Measurements from ENCODE around the gene ZNF670.
"Not testable (repeated sequence)": the region's sequence is repeated elsewhere in the genome, so short reads cannot be mapped to it uniquely, and the experiment has no call there.

The ZNF670 gene

DNA sequence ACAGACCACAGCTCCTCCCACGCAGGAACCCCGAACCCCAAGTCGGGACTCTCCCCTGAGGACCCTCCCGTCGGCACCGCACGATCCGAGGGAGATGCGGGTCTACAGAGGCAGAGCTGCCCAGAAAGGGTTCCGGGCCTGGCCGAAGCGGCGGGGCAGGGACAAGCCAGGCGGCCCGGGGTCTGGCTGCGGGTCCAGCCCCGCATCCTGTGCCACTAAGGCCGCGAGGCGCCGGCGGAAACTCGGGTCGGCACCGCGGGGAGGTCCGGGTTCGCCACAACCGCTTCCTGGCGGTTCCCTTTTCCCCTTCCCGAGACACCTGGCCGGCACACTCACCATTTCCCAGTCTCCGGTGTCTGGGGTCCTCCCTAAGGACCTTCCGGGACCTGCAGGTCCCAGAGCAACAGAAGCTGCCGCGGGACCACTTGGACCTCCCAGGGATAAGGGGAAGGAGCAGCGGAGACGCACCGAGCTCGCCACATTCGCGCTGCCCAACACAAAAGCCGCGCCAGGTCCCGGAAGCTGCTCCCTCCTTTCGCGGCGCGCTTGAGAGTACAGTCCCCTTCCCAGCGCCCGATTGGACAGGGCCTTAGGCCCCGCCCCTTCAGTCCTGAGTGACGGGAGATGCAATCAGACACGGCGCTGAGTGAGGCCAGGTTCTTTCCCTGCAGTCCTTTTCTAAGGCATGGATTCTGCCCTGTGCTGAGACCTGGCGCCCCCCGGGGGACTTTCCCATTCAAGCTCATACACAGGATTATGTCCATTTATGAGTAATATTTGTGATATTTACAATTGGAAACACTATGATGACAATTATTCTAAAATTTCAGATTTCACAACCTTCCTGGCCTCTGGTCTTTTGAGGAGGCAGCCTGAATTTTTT, at the start of gene ZNF670:
TSS of gene ZNF670 (minus strand) at position 554 of the 883 bp plus-strand sequence. CDS start at position 339, 215 bp downstream.
- FAIRE-seq (peak; percentile 78), DNase-seq (ENCODE audit: insufficient read length, low spot score) (peak; percentile 87)
- TF ChIP-seq POLR2A (IDR thresholded peaks at IDR 0.05; ENCODE audit: low read depth, low read length): peak; percentile 71

DNA sequence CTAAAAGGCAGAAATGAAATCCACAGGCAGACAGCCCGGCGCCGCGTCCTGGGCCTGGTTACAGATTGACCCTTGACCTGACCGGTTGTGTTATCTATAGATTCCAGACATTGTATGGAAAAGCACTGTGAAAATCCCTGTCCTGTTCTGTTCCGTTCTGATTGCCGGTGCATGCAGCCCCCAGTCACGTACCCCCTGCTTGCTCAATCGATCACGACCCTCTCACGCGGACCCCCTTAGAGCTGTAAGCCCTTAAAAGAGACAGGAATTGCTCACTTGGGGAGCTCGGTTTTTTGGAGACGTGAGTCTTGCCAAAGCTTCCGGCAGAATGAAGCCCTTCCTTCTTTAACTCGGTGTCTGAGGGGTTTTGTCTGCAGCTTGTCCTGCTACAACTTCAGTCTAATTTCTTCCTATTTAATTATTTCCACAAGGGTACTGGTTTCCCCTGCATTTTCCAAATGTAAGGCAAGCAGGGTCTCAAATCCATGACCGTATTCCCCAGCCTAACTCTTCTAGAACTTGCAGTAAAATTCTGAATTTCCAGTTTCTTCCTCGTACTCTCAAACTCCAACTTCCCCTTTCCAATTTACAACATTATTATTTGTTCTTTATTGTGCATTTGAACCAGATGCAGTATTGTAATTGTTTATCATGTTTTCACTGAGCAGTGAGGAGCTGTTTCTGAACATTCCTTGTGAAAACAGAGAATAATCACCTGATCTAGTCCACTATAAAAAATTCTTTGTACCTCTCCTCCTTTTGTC, 49.1 kb upstream of the ZNF670 start:
- not testable (repeated sequence) for DNase-seq (ENCODE audit: insufficient read length, low spot score); FAIRE-seq

DNA sequence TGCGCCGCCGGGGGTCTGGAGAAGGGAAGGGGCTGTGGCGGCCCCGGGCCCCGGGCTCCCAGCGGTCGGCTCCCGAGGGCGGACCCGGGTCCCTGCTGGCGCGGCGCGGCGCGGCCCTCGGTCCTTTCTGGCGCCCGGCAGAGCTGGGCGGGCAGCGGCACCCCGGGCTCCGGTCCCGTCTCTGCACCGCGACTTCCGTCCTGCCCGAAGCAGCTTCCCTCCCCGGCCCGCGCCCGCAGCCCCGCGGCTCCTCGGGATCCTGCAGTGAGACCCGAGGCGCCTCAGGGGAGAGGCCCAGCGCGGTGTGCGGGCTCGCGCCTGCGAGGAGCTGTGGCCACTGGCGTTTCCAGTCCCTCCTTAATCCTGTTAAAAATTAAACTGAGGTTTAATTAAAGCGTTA, 48.0 kb upstream of the ZNF670 start:
- FAIRE-seq; DNase-seq (ENCODE audit: insufficient read length, low spot score): not testable (repeated sequence)

DNA sequence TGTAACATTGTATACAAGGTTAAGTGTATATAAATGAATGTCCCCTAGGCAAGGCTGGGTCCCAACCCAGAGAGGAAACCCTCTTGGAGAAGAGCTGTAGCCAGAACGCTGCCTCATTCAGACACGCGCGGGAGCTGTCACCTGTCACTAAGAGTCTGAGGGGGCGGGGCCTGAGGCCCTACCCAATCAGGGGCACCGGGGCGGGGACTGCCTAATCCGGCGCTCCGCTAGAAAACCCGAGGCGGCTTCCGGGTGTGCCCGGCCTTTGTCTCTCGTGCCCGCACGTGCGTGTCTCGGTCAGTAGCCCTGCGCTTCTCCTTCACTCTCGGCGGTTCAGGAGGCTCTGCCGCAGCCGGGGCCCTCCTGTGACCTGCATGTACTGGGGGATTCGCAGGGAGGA, 47.6 kb upstream of the ZNF670 start:
- peak; percentile 52 for FAIRE-seq
- DNase-seq (ENCODE audit: insufficient read length, low spot score): not testable (repeated sequence)

DNA sequence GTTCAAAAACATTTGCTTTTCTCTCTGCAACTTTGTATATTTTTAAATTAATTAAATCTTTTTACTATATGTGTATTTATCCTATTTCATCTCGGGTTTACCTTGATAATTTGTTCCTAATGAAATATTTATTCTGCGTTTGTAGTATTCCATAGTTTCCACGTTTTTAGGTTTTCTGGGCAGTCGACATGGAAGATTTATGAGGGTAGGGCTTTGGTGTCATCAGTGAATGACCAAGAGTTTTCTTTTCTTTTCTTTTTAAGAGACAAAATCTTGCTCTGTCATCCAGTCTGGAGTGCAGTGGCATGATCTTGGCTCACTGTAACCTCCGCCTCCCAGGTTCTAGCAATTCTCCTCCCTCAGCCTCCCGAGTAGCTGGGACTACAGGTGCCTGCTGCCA, 42.8 kb upstream of the ZNF670 start:
- FAIRE-seq (no peak), DNase-seq (ENCODE audit: insufficient read length, low spot score) (no peak)
- TF ChIP-seq POLR2A (IDR thresholded peaks at IDR 0.05; ENCODE audit: low read depth, low read length): no peak

DNA sequence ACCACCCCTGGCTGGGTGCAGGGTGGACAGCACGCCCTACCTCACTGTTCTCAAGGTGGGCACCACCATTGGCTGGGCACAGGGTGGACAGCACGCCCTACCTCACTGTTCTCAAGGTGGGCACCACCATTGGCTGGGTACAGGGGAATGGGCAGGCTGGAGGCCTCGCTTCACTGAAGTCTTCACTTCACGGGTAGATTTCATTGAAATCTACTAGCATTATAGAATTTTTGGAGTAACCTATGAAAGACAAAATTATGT, 41.7 kb upstream of the ZNF670 start:
- not testable (repeated sequence) for FAIRE-seq; DNase-seq (ENCODE audit: insufficient read length, low spot score)

DNA sequence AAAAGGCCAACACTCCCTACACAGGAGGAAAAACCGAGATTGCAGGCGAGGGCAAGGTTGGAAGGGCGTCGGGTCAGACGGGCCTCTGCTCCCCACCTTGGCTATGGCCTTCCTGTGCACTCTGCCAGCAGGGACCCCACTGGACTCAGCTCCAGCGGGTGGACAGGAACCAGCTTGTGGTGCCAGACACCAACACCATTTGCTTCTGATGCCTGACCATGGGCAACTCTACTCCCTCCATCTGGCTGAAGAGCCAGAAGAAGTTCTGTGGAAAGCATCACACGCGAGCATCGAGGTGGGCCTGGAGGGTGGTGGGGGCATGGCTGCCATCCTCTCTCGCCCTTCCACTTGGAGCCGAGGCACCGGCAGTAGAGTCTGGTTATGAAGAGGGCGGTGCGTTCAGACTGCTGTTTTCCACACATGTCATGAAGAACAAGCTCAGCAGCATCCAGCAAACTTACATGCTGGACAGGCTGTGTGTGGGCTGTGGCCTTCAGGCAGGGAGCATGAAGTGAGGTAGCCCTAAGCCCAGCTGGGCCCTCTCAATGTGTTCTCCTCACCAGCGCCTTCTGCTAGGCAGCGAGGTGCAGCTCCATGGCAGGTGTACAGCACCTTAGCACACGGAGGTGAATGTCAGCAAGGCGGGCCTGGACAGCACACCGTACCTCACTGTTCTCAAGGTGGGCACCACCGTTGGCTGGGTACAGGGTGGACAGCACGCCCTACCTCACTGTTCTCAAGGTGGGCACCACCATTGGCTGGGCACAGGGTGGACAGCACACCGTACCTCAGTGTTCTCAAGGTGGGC, 41.2 kb upstream of the ZNF670 start:
- no peak for TF ChIP-seq POLR2A (IDR thresholded peaks at IDR 0.05; ENCODE audit: low read depth, low read length)
- no peak for FAIRE-seq
- DNase-seq (ENCODE audit: insufficient read length, low spot score): no peak

DNA sequence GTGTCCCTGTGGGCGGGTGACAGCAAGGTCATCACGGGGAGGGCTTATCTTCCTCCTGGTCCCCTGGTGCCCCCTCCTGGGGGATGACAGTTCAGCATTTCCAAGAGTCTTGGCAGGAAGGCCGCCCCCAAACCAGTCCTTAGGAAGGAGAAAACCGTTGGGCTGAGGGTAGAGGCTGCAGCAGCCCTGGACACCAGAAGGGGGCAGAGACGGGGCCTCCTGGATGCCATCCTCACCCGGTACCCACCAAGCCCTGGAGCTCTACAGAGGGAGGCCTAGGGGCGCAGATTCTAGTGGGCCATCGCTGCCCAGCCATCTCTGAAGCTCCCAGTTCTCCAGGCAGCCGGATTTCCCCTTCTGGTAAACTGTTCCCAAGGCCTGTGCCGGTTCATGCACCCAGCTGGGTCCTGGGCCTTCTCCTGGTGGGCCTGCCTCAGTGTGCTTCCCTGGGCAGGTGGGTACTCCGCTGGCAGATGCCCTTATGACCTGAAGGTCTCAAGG, 40.4 kb upstream of the ZNF670 start:
- DNase-seq (ENCODE audit: insufficient read length, low spot score) (no peak), FAIRE-seq (no peak)

DNA sequence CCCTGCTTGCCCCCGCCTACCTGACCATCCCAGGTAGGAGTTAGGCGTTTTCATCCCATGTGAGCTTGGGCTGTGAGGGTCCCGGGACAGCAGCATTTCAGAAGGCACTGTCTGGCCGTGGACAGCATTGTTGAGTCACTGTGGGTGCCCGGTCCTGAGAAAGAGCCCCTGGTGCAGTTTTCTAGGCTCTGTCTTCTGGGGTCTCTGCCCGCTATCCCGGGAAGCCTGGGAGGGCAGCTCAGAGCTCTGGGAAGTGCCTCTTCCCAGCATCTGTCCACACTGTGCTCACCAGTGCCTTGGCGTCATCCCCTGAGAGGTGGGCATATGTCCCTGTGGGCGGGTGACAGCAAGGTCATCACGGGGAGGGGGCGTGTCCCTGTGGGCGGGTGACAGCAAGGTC, 36.9 kb upstream of the ZNF670 start:
- DNase-seq (ENCODE audit: insufficient read length, low spot score) (no peak), FAIRE-seq (no peak)
- no peak for TF ChIP-seq POLR2A (IDR thresholded peaks at IDR 0.05; ENCODE audit: low read depth, low read length)

More for the DNA sequence above, 40.4 kb upstream of the ZNF670 start:
- TF ChIP-seq POLR2A (IDR thresholded peaks at IDR 0.05; ENCODE audit: low read depth, low read length): no peak

DNA sequence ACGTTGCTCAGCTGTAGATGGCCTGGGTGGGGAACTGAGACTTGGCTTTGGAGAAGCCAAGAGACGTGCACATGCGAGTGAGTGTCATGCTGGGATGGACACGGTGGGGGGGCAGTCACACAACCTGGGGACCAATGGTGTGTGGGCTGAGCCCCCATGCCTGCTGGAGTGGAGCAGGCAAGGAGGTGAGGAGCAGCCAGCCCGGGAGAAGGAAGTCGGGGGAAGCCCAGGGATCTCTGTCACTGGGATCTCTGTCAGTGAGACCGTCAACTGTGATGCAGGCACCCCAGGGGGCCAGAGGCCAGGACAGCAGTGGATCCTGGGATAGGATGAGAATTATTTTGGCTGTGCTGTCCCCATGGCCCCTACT, 36.5 kb upstream of the ZNF670 start:
- FAIRE-seq (no peak), DNase-seq (ENCODE audit: insufficient read length, low spot score) (no peak)
- TF ChIP-seq POLR2A (IDR thresholded peaks at IDR 0.05; ENCODE audit: low read depth, low read length): no peak

DNA sequence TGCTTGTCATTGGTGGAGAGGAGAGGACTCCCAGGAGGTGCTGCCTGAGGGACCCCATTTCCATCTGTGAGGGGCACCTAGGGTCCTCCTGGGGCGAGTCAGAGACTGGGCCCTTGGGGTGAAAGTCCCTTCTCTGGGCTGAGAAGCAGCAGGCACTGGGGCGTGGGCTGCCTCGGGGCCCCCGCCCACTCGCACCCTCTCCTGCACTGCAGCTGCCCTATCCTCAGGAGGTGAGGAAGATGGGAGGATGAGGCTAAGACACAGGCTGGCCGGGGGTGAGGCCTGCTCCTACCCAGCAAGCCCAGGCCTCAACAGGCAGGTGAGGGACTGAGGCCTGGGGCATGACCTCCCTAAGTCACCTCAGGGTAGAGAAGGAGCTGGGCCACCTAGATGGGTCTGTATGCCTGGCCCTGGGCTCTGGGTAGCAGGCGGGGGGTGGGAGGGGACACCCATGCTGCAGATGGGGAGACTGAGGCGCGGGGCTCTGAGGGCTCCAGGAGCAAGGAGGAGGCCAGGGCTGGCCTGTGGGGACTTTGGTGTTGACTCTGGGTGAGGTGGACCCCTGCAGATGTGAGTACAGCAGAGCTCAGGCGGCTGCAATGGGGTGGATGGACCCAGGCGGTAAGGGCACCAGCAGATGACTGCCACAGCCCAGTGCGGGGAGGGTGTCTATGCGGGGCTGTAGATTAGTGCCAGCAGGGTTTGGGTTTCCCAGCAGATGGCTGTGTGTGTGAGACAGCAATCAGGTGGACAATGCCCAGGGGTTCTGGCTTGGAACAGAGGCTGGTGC, 35.9 kb upstream of the ZNF670 start:
- DNase-seq (ENCODE audit: insufficient read length, low spot score) (no peak), FAIRE-seq (no peak)
- TF ChIP-seq POLR2A (IDR thresholded peaks at IDR 0.05; ENCODE audit: low read depth, low read length): no peak

DNA sequence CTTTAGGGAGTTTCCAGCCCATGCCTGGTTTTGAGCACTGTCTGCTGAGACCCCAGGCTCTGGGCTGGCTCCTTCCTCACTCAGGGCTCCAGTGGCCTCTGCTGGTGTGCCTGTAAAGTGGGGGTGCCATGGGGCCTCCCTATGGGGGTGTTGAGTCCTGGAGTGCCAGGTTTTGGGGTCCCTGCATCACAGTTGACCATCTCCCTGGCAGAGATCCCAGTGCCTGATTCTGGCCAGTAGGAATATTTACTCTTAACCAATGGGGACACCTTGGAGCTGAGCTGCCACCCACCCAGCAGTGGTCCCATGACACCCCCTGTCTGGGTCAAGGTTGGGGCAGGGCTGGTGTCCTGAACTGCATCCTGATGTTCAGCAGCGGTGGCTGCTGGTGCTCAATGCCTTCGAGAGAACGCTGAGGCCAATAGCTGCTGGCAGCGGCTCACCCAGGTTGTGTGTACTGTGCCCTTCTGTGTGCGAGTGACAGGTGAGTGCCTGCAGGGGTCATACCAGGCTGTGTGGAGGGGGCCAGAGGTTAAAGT, 35.2 kb upstream of the ZNF670 start:
- no peak for DNase-seq (ENCODE audit: insufficient read length, low spot score)
- no peak for TF ChIP-seq POLR2A (IDR thresholded peaks at IDR 0.05; ENCODE audit: low read depth, low read length)
- FAIRE-seq: no peak

DNA sequence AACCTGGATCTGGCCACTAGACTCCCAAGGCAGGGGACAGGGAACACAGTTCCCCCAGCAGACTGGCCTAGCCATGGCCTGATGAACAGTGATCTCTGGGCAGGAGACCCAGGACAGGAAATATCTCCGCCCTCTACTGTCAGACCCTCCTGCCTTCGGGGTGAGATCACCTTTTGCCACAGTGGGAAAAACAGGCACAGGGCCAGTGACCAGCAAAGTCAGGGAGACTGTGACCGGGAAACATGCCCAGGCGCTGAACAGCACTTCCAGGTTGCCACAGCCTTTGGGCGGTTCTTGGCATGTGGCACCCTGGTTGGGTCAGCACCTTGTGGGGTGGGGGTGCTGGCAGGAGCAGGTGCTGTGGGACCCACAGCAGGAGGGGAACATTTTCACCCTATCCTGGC, 34.5 kb upstream of the ZNF670 start:
- peak; percentile 66 for FAIRE-seq
- no peak for TF ChIP-seq POLR2A (IDR thresholded peaks at IDR 0.05; ENCODE audit: low read depth, low read length)
- peak; percentile 84 for DNase-seq (ENCODE audit: insufficient read length, low spot score)

Data from H54 (cell line).